ENCODE measurements around the gene ALMS1.
"Not testable (repeated sequence)": the region's sequence is repeated elsewhere in the genome, so short reads cannot be mapped to it uniquely, and the experiment has no call there.

The ALMS1 gene

GRCh38 chr2:73611867-73612266 lies 226.2 kb downstream of the ALMS1 start:
- DNase-seq (ENCODE audit: insufficient read length): no peak
- TF ChIP-seq TAF1 (IDR thresholded peaks at IDR 0.05; ENCODE audit: borderline replicate concordance, low read depth, low read length) (no peak), POLR2A (IDR thresholded peaks at IDR 0.05; ENCODE audit: low read depth, low read length) (no peak), POLR2AphosphoS5 (IDR thresholded peaks at IDR 0.05; ENCODE audit: low read depth, low read length) (no peak)
- no peak for FAIRE-seq

GRCh38 chr2:73614105-73614504 lies 228.5 kb downstream of the ALMS1 start:
- no peak for DNase-seq (ENCODE audit: insufficient read length)
- no peak for TF ChIP-seq POLR2AphosphoS5 (IDR thresholded peaks at IDR 0.05; ENCODE audit: low read depth, low read length)
- no peak for FAIRE-seq

- TF ChIP-seq POLR2AphosphoS5 (IDR thresholded peaks at IDR 0.05; ENCODE audit: low read depth, low read length) (no peak), POLR2A (IDR thresholded peaks at IDR 0.05; ENCODE audit: low read depth, low read length) (no peak), TAF1 (IDR thresholded peaks at IDR 0.05; ENCODE audit: borderline replicate concordance, low read depth, low read length) (no peak)
- DNase-seq (ENCODE audit: insufficient read length) (no peak), FAIRE-seq (no peak)
Observed at GRCh38 chr2:73614997-73615396, 229.4 kb downstream of the ALMS1 start.

- FAIRE-seq; DNase-seq (ENCODE audit: insufficient read length): not testable (repeated sequence)
Observed at GRCh38 chr2:73619925-73620324, 234.3 kb downstream of the ALMS1 start.

- DNase-seq (ENCODE audit: insufficient read length); FAIRE-seq: not testable (repeated sequence)
Observed at GRCh38 chr2:73624036-73624435, 238.4 kb downstream of the ALMS1 start.

- not testable (repeated sequence) for DNase-seq (ENCODE audit: insufficient read length); FAIRE-seq
Observed at GRCh38 chr2:73624625-73625024, 239.0 kb downstream of the ALMS1 start.

- FAIRE-seq; DNase-seq (ENCODE audit: insufficient read length): not testable (repeated sequence)
Observed at GRCh38 chr2:73626237-73626636, 240.6 kb downstream of the ALMS1 start.

GRCh38 chr2:73628493-73628892 lies 242.9 kb downstream of the ALMS1 start:
- not testable (repeated sequence) for FAIRE-seq; DNase-seq (ENCODE audit: insufficient read length)

- FAIRE-seq: peak; percentile 89
- DNase-seq (ENCODE audit: insufficient read length): not testable (repeated sequence)
Observed at GRCh38 chr2:73630662-73631266, 245.1 kb downstream of the ALMS1 start.

GRCh38 chr2:73636977-73637376 lies 251.3 kb downstream of the ALMS1 start:
- not testable (repeated sequence) for FAIRE-seq; DNase-seq (ENCODE audit: insufficient read length)

GRCh38 chr2:73638429-73638828 lies 252.8 kb downstream of the ALMS1 start:
- no peak for FAIRE-seq
- DNase-seq (ENCODE audit: insufficient read length): no peak
- TF ChIP-seq TAF1 (IDR thresholded peaks at IDR 0.05; ENCODE audit: borderline replicate concordance, low read depth, low read length) (no peak), POLR2A (IDR thresholded peaks at IDR 0.05; ENCODE audit: low read depth, low read length) (no peak), POLR2AphosphoS5 (IDR thresholded peaks at IDR 0.05; ENCODE audit: low read depth, low read length) (no peak)

- no peak for DNase-seq (ENCODE audit: insufficient read length)
- TF ChIP-seq POLR2A (IDR thresholded peaks at IDR 0.05; ENCODE audit: low read depth, low read length) (no peak), POLR2AphosphoS5 (IDR thresholded peaks at IDR 0.05; ENCODE audit: low read depth, low read length) (no peak), TAF1 (IDR thresholded peaks at IDR 0.05; ENCODE audit: borderline replicate concordance, low read depth, low read length) (no peak)
- no peak for FAIRE-seq
Observed at GRCh38 chr2:73640511-73640911, 254.9 kb downstream of the ALMS1 start.

GRCh38 chr2:73640946-73641766 lies 255.5 kb downstream of the ALMS1 start:
- DNase-seq (ENCODE audit: insufficient read length) (no peak), FAIRE-seq (no peak)
- no peak for TF ChIP-seq POLR2AphosphoS5 (IDR thresholded peaks at IDR 0.05; ENCODE audit: low read depth, low read length)
- TF ChIP-seq POLR2A (IDR thresholded peaks at IDR 0.05; ENCODE audit: low read depth, low read length): no peak
- TF ChIP-seq TAF1 (IDR thresholded peaks at IDR 0.05; ENCODE audit: borderline replicate concordance, low read depth, low read length): no peak

- TF ChIP-seq TAF1 (IDR thresholded peaks at IDR 0.05; ENCODE audit: borderline replicate concordance, low read depth, low read length) (no peak), POLR2A (IDR thresholded peaks at IDR 0.05; ENCODE audit: low read depth, low read length) (no peak), POLR2AphosphoS5 (IDR thresholded peaks at IDR 0.05; ENCODE audit: low read depth, low read length) (no peak)
- FAIRE-seq (no peak), DNase-seq (ENCODE audit: insufficient read length) (no peak)
Observed at GRCh38 chr2:73641767-73642062, 256.1 kb downstream of the ALMS1 start.

Measured in GM12892 (cell line).